ENCODE data around the gene SEPTIN14. TPM values are rescaled to one million over a fixed set of nuclear protein-coding genes. Genes with fewer than 3 reads are reported as not detected.
"Not testable (repeated sequence)": the region's sequence is repeated elsewhere in the genome, so short reads cannot be mapped to it uniquely, and the experiment has no call there.

The SEPTIN14 gene
- total and polyA plus RNA-seq, 2 donors from 2014 or later, result not detected

GRCh38 chr7:55827577-55827976 lies 35.0 kb downstream of the SEPTIN14 start:
- H3K9me3 ChIP-seq (ENCODE audit: control insufficient read depth in 2 of 3, insufficient read depth in 1 of 3, low read length in 3 of 3), result peaks cover 0 to 20% (median 3%) of the 10 kb centered on the region in 3 donors
- H3K9ac ChIP-seq (ENCODE audit: low read length in 3 of 3), result no peak overlapping the region
- H3K27ac ChIP-seq (ENCODE audit: low read depth in 2 of 2, low read length in 2 of 2), result no peak overlapping the region
- no peak overlapping the region for H3K4me3 ChIP-seq (ENCODE audit: low read length in 3 of 3)
- H3K4me1 ChIP-seq (ENCODE audit: control insufficient read depth in 2 of 3, insufficient read depth in 2 of 3, low read depth in 1 of 3, low read length in 3 of 3), result no peaks in the 10 kb centered on the region
- no peaks in the 10 kb centered on the region for H3K36me3 ChIP-seq (ENCODE audit: control insufficient read depth in 2 of 3, insufficient read depth in 3 of 3, low read length in 3 of 3)
- intact Hi-C loops (cut with DNase I), result no loop called here
- no peak for TF ChIP-seq CTCF (IDR thresholded peaks at IDR 0.05; ENCODE audit: borderline replicate concordance, extremely low read depth, insufficient read depth)
- no peaks in the 10 kb centered on the region for H3K27me3 ChIP-seq (ENCODE audit: control insufficient read depth, insufficient read depth, low read length)
- FAIRE-seq (no peak), DNase-seq (no peak)

GRCh38 chr7:55818686-55819085 lies 43.9 kb downstream of the SEPTIN14 start:
- Histone ChIP-seq H3K9me3 (ENCODE audit: control insufficient read depth in 2 of 3, insufficient read depth in 1 of 3, low read length in 3 of 3) (peaks cover 0 to 20% (median 7%) of the 10 kb centered on the region in 3 donors), H3K4me1 (ENCODE audit: control insufficient read depth in 2 of 3, insufficient read depth in 2 of 3, low read depth in 1 of 3, low read length in 3 of 3) (no peaks in the 10 kb centered on the region), H3K36me3 (ENCODE audit: control insufficient read depth in 2 of 3, insufficient read depth in 3 of 3, low read length in 3 of 3) (no peaks in the 10 kb centered on the region), H3K9ac (ENCODE audit: low read length in 3 of 3) (no peak overlapping the region), H3K27me3 (ENCODE audit: control insufficient read depth, insufficient read depth, low read length) (no peaks in the 10 kb centered on the region), H3K27ac (ENCODE audit: low read depth in 2 of 2, low read length in 2 of 2) (no peak overlapping the region), H3K4me3 (ENCODE audit: low read length in 3 of 3) (no peak overlapping the region)
- intact Hi-C loops (cut with DNase I), result no loop called here
- no peak for TF ChIP-seq CTCF (IDR thresholded peaks at IDR 0.05; ENCODE audit: borderline replicate concordance, extremely low read depth, insufficient read depth)
- FAIRE-seq, result no peak
- DNase-seq, result no peak

DNA sequence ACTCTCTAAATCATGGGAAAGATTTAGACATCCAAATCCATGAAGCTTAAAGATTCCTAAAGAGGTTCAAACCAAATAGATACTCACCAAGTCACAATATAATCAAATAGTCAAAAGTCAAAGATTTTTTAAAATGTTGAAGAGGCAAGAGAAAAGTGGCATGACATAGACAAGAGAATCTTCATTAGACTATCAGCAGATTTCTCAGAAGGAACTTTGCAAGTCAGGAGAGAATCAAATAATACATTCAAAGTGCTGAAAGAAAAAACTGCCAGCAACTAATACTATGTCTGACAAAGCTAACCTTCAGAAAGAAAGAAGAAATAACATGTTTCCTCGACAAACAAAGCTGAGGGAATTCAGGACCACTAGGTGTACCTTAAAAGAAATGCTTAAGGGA lies 65.3 kb downstream of the SEPTIN14 start:
- FAIRE-seq; H3K4me1 ChIP-seq (ENCODE audit: control insufficient read depth in 2 of 3, insufficient read depth in 2 of 3, low read depth in 1 of 3, low read length in 3 of 3); H3K27me3 ChIP-seq (ENCODE audit: control insufficient read depth, insufficient read depth, low read length); intact Hi-C loops (cut with DNase I); H3K9me3 ChIP-seq (ENCODE audit: control insufficient read depth in 2 of 3, insufficient read depth in 1 of 3, low read length in 3 of 3); H3K36me3 ChIP-seq (ENCODE audit: control insufficient read depth in 2 of 3, insufficient read depth in 3 of 3, low read length in 3 of 3); H3K27ac ChIP-seq (ENCODE audit: low read depth in 2 of 2, low read length in 2 of 2); H3K4me3 ChIP-seq (ENCODE audit: low read length in 3 of 3); H3K9ac ChIP-seq (ENCODE audit: low read length in 3 of 3); DNase-seq: not testable (repeated sequence)

- no peaks in the 10 kb centered on the region for H3K36me3 ChIP-seq (ENCODE audit: control insufficient read depth in 2 of 3, insufficient read depth in 3 of 3, low read length in 3 of 3)
- no peak overlapping the region for H3K9ac ChIP-seq (ENCODE audit: low read length in 3 of 3)
- H3K9me3 ChIP-seq (ENCODE audit: control insufficient read depth in 2 of 3, insufficient read depth in 1 of 3, low read length in 3 of 3), result peaks cover 0 to 5% (median 0%) of the 10 kb centered on the region in 3 donors
- H3K27ac ChIP-seq (ENCODE audit: low read depth in 2 of 2, low read length in 2 of 2), result no peak overlapping the region
- no peaks in the 10 kb centered on the region for H3K27me3 ChIP-seq (ENCODE audit: control insufficient read depth, insufficient read depth, low read length)
- DNase-seq, result no peak
- no peak overlapping the region for H3K4me3 ChIP-seq (ENCODE audit: low read length in 3 of 3)
- no peaks in the 10 kb centered on the region for H3K4me1 ChIP-seq (ENCODE audit: control insufficient read depth in 2 of 3, insufficient read depth in 2 of 3, low read depth in 1 of 3, low read length in 3 of 3)
- intact Hi-C loops (cut with DNase I), result no loop called here
- no peak for FAIRE-seq
- no peak for TF ChIP-seq CTCF (IDR thresholded peaks at IDR 0.05; ENCODE audit: borderline replicate concordance, extremely low read depth, insufficient read depth)
Observed at GRCh38 chr7:55794527-55794926, 68.0 kb downstream of the SEPTIN14 start.
